Measurements from ENCODE around the gene TUT4. TPM values are rescaled to one million over a fixed set of nuclear protein-coding genes. Genes with fewer than 3 reads are reported as not detected.

Gene TUT4
- total RNA-seq, 1 donor from 2014 or later = 36.2 TPM

GRCh38 chr1:52476943-52477342, 75.9 kb downstream of the TUT4 start:
- Histone ChIP-seq H3K4me1 (no peaks in the 10 kb centered on the region), H3K27ac (no peak overlapping the region), H3K36me3 (peaks cover 0 to 8% of the 10 kb centered on the region in 2 donors), H3K4me3 (no peak overlapping the region), H3K27me3 (no peaks in the 10 kb centered on the region), H3K9me3 (no peaks in the 10 kb centered on the region)
- DNase-seq (ENCODE audit: low spot score in 2 of 2) = no peak
- TF ChIP-seq CTCF (IDR thresholded peaks at IDR 0.05) = no peak
- intact Hi-C loops (cut with DNase I) = no loop called here

GRCh38 chr1:52474807-52475206, 78.1 kb downstream of the TUT4 start:
- Histone ChIP-seq H3K4me3 (no peak overlapping the region), H3K9me3 (no peaks in the 10 kb centered on the region), H3K27ac (no peak overlapping the region), H3K4me1 (no peaks in the 10 kb centered on the region), H3K36me3 (peaks cover 3 to 5% of the 10 kb centered on the region in 2 donors), H3K27me3 (no peaks in the 10 kb centered on the region)
- intact Hi-C loops (cut with DNase I) = no loop called here
- no peak for DNase-seq (ENCODE audit: low spot score in 2 of 2)
- TF ChIP-seq CTCF (IDR thresholded peaks at IDR 0.05) = no peak

GRCh38 chr1:52473039-52473438, 79.9 kb downstream of the TUT4 start:
- Histone ChIP-seq H3K36me3 (peaks cover 0 to 5% of the 10 kb centered on the region in 2 donors), H3K9me3 (no peaks in the 10 kb centered on the region)
- intact Hi-C loops (cut with DNase I) = no loop called here

GRCh38 chr1:52472384-52472783, 80.5 kb downstream of the TUT4 start:
- Histone ChIP-seq H3K9me3 (no peaks in the 10 kb centered on the region), H3K36me3 (peaks cover 0 to 5% of the 10 kb centered on the region in 2 donors), H3K4me1 (no peaks in the 10 kb centered on the region), H3K4me3 (no peak overlapping the region), H3K27me3 (no peaks in the 10 kb centered on the region), H3K27ac (no peak overlapping the region)
- no peak for TF ChIP-seq CTCF (IDR thresholded peaks at IDR 0.05)
- intact Hi-C loops (cut with DNase I) = no loop called here
- no peak for DNase-seq (ENCODE audit: low spot score in 2 of 2)

More at GRCh38 chr1:52473039-52473438, 79.9 kb downstream of the TUT4 start:
- DNase-seq (ENCODE audit: low spot score in 2 of 2) = no peak
- Histone ChIP-seq H3K4me1 (no peaks in the 10 kb centered on the region), H3K27me3 (no peaks in the 10 kb centered on the region), H3K27ac (no peak overlapping the region), H3K4me3 (no peak overlapping the region)
- TF ChIP-seq CTCF (IDR thresholded peaks at IDR 0.05) = no peak

GRCh38 chr1:52469108-52469507, 83.8 kb downstream of the TUT4 start:
- DNase-seq (ENCODE audit: low spot score in 2 of 2) = no peak
- Histone ChIP-seq H3K4me3 (no peak overlapping the region), H3K27ac (no peak overlapping the region), H3K9me3 (no peaks in the 10 kb centered on the region), H3K4me1 (no peaks in the 10 kb centered on the region), H3K36me3 (peaks cover 0 to 5% of the 10 kb centered on the region in 2 donors), H3K27me3 (no peaks in the 10 kb centered on the region)
- intact Hi-C loops (cut with DNase I) = no loop called here
- TF ChIP-seq CTCF (IDR thresholded peaks at IDR 0.05) = no peak

- H3K4me1 ChIP-seq = no peaks in the 10 kb centered on the region
- DNase-seq (ENCODE audit: low spot score in 2 of 2) = no peak
- no peaks in the 10 kb centered on the region for H3K9me3 ChIP-seq
- peaks cover 0 to 8% of the 10 kb centered on the region in 2 donors for H3K36me3 ChIP-seq
- no peaks in the 10 kb centered on the region for H3K27me3 ChIP-seq
- no peak overlapping the region for H3K4me3 ChIP-seq
- H3K27ac ChIP-seq = no peak overlapping the region
- no peak for TF ChIP-seq CTCF (IDR thresholded peaks at IDR 0.05)
- intact Hi-C loops (cut with DNase I) = no loop called here
Measured at GRCh38 chr1:52463891-52464290, 89.0 kb downstream of the TUT4 start.

Measured in ascending aorta (tissue), 2 donors.